HG02852 (cell line): ENCODE results near the gene DDB1.
"Not testable (repeated sequence)": the region's sequence is repeated elsewhere in the genome, so short reads cannot be mapped to it uniquely, and the experiment has no call there.

Source experiments
- ATAC-seq: cut with Tn5 transposase; IDR thresholded peaks from one replicate; pipeline ENCODE4 v1.9.1; 2021; ENCODE audit warnings: mild to moderate bottlenecking, moderate library complexity; ENCODE audit not compliant: unreplicated experiment

DDB1 gene

DNA sequence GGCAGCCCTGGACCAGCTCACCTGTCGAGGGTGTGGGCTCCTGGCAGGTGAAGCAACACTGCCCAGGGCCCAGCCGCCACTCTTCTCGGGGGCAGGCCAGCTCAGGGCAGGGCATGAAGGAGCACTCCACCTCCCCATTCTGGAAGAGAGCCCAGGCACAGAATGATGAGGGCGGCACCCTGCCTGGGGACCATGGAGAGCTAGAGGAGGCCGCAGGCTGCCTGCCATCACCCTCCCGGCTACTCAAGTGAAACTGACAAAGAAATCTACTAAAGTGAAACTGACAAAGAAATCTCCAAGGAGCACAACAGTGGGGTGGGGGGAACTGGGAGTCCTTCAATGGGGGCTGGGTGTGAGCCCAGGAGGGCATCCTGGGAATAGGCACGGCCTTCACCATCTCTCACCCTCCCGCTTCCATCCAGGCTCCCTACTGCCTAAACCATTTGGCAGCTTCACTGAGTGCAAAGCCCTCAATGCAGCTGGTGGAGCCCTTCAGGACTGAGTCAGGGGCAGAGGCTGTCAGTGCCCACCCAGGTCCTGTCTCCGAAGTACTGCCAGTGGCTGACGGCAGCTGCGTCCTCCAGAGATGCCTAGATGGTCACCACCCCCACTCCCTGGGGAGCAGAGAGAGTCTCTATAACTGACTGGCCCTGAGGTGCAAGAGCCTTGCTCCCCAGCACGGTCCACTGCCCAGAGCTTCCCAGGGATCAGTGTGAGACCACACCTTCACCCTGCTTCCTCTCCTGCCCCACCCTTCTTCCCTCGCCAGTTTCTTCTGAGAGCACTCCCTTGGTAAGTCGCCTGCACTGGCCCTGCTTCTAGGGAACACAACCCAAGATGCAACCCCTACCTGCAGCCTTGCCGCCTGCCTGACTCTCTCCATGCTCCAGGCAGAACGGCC is 59.5 kb downstream of the DDB1 start:
- no peak for ATAC-seq

- ATAC-seq: no peak
Observed at GRCh38 chr11:61272731-61273130, 60.2 kb downstream of the DDB1 start.

GRCh38 chr11:61270354-61271076 is 62.4 kb downstream of the DDB1 start:
- no peak for ATAC-seq

GRCh38 chr11:61268588-61269250 is 64.2 kb downstream of the DDB1 start:
- ATAC-seq: no peak

DNA sequence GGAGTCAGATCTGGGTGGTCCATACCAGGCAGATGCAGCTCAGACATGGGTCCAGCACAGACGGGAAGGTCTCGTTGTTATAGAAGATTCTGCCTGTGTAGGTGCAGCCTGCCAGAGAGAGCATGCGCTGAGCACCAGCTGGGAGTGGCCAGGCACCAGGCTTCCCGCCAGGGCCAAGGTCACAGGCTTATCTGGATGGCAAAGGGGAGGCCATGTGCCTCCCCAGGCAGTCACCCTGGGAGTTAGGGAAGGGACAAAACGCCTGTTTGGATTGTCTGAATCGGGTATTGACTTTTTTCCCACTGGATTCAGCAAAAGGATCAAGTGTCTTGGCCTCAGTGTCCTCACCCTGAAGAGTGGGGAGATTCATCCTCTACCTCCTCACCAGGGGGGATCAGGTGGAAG is 65.5 kb downstream of the DDB1 start:
- no peak for ATAC-seq

DNA sequence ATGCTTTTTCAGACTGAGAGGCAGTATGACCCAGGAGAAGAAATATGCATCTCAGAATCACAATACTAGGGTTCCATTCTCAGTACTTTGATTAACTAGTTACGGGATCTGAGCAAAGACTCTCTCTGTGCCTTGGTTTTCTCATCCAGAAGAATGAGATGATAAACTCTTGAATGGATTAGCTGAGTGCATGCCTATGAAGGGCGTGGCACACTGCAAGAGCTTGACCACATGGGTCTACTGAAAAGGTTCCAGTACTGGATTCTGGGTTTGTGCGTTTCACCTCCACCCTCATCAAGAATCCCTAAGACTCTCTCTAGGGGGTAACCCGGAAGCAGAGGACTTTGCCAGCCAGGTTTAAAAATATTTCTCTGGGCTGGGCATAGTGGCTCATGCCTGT is 66.3 kb downstream of the DDB1 start:
- no peak for ATAC-seq

GRCh38 chr11:61265357-61265756 is 67.5 kb downstream of the DDB1 start:
- ATAC-seq: no peak

GRCh38 chr11:61264795-61265194 is 68.1 kb downstream of the DDB1 start:
- ATAC-seq: no peak

DNA sequence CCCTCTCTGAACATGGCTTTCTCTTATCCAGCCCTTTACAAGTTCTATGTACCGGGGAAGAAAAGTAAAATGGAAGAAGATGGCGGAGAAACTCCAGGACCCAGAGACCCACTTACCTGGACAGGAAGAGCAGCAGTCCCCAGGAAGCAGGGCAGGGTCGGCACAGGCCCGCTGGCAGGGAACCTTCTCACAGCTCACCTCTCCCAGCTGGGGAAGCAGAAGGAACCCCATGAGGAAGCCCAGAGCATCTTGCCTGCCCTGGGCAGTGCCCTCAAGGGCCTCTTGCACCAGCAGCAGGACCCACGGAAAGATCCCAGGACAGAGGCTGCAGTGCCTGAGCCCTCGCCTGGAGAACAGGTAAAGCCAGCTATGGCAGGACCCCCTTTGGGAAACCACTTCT is 68.5 kb downstream of the DDB1 start:
- ATAC-seq: no peak

GRCh38 chr11:61259363-61259762 is 73.5 kb downstream of the DDB1 start:
- ATAC-seq: no peak

DNA sequence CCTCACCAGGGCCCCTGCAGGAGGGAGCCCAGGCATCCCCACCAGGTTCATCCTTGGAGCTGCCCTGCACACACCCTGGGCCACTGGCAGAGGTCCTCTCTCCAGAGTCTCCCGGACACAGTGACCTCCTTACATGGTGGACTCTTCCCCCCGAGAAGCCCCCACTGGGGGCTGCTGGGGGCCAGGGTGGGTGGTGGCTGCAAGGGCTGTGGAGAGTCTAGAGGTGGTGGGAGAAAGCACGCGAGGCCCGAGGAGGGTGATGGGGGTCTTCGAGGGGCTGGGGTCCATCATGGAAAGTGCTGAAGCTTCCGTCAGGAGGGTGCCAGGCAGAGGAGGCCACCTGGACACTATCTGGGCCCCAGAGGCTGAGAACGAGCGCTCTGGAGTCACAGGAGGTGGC is 74.4 kb downstream of the DDB1 start:
- ATAC-seq: no peak

DNA sequence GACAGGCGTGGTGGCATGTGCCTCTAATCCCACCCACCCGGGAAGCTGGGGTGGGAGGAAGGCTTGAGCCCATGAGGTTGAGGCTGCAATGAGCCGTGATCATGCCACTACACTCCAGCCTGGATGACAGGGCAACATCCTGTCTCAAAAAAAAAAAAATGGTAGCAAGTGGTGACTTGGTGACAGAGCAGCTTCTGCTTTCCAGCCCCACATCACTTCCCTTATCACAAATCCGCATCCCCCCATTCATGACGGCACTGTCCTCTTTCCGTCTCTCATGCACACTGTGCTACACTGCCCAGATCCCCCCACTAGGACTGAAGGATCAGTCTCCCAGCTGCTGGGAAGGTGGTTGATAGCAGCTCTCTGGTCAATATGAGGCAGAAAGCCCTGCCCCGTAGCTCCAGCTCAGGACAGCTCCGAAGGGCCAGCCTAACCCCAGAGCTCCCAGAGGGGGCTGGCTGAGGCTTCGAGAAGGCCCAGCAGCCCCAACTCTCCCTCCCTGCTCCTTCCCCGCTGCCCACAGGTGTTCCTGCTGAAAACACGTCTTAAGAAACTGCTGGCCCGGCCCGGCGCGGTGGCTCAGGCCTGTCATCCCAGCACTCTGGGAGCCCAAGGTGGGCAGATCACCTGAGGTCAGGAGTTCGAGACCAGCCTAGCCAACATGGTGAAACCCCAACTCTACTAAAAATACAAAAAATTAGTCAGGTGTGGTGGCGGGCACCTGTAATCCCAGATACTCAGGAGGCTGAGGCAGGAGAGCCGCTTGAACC is 76.0 kb downstream of the DDB1 start:
- no peak for ATAC-seq

DNA sequence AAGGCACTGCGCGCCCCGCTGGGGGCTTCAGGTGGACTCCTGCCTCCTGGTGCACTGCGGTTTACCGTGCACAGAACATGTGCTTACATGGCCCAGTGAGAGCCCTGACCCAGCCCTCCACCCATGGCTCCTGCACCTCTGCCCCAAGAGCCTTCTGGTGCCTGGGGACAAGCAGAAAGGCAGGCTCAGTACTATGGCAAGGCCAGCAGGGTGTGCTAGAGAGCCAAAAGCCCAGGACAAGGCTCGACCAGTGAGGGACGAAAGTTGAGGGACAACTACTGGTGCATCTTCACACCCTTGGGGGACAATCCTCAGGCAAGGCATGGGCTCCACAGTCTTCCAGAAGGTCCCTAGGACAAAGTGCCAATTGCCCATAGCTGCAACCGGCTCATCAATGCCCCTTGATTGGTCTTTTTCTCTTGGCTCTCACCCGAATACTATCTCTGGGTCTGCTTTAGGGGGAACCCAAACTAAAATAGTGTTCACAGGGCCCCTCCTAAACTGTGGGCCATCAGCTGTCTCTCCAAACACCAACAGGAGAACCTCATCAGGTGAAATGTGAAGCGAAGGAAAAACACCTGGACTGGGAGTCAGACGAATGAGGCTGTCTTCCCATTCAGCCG is 78.4 kb downstream of the DDB1 start:
- no peak for ATAC-seq

- not testable (repeated sequence) for ATAC-seq
Observed at GRCh38 chr11:61252332-61252731, 80.6 kb downstream of the DDB1 start.

GRCh38 chr11:61250796-61251765 is 81.8 kb downstream of the DDB1 start:
- not testable (repeated sequence) for ATAC-seq
